ENCODE data around the gene IL10RB.

GRCh38 chr21:33265664-33266049, 510 bp upstream of the IL10RB start:
- no peak for TF ChIP-seq CTCF (conservative IDR thresholded peaks at IDR 0.05 in 1 of 2, IDR thresholded peaks at IDR 0.05 in 1 of 2; ENCODE audit: extremely low read depth in 1 of 2, insufficient read depth in 1 of 2, low read depth in 1 of 2, low read length in 2 of 2)
- TF ChIP-seq EZH2 (IDR thresholded peaks at IDR 0.05; ENCODE audit: borderline replicate concordance, low read length): no peak

Data from mammary epithelial cell (primary cell).